Activated CD8-positive, alpha-beta memory T cell treated with anti-CD3 and anti-CD28 coated beads for 36 hours (primary cell): ENCODE measurements around the gene COL6A2. TPM values are rescaled to one million over a fixed set of nuclear protein-coding genes. Genes with fewer than 3 reads are reported as not detected.
"Not testable (repeated sequence)": the region's sequence is repeated elsewhere in the genome, so short reads cannot be mapped to it uniquely, and the experiment has no call there.

Experiments used
- CTCF ChIA-PET: fragments of 350-600 bp; sonication (Branson Sonifier 250); formaldehyde crosslinking; loops from one replicate; lab custom pipeline; 2021; ENCODE audit warnings: antibody characterized with exemption; lab: Charles Lee
- POLR2A ChIA-PET: fragments of 350-600 bp; sonication (Branson Sonifier 250); formaldehyde crosslinking; loops from one replicate; lab custom pipeline; 2021; ENCODE audit warnings: antibody characterized with exemption; lab: Charles Lee
- total RNA-seq, 2 experiments: library from RNA; stranded (reverse); gene quantifications; one replicate each; pipeline ENCODE4 v1.2.3, GENCODE V29; 2021

COL6A2 gene
- total RNA-seq, 2 experiments from 2014 or later, result 12.7 to 13.9 TPM

DNA sequence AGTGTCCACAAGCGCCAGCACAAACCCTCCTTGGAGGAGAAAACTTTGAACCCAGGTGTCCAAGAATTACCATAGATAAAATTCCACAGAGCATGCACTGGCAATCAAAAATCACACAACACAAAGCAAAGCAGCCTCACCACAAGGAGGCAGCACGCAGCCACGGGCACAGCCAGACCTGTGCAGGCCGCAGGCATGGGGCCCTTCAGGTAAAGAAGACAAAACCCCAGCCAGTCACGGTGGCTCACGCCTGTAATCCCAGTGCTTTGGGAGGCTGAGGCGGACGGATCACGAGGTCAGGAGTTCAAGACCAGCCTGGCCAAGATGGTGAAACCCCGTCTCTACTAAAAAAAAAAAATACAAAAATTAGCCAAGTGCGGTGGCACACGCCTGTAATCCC, 49.5 kb downstream of the COL6A2 start:
- POLR2A ChIA-PET, result not testable (repeated sequence)
- CTCF ChIA-PET, result interaction anchor here (1.0 kb wide), 1 partner anchor 51 kb away, joined by 3 read pairs; no protein-coding TSS in a partner anchor

DNA sequence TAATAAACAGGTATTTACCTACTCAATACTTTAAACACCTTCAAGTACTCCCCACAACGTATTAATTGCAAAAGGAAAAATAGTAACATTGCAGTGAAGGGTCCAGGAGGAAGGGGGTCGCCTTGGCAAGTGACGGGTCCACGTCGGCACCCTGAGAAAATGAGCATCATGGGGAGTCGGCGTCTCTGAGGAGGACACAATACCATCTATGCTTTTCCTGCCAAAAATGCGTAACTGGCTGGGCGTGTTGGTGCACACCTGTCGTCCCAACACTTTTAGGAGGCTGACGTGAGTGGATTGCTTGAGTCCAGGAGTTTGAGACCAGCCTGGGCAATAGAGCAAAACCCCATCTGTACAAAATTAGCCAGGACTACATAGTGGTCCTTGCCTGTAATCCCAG, 50.2 kb downstream of the COL6A2 start:
- POLR2A ChIA-PET, result no interaction called here
- CTCF ChIA-PET, result no interaction called here

DNA sequence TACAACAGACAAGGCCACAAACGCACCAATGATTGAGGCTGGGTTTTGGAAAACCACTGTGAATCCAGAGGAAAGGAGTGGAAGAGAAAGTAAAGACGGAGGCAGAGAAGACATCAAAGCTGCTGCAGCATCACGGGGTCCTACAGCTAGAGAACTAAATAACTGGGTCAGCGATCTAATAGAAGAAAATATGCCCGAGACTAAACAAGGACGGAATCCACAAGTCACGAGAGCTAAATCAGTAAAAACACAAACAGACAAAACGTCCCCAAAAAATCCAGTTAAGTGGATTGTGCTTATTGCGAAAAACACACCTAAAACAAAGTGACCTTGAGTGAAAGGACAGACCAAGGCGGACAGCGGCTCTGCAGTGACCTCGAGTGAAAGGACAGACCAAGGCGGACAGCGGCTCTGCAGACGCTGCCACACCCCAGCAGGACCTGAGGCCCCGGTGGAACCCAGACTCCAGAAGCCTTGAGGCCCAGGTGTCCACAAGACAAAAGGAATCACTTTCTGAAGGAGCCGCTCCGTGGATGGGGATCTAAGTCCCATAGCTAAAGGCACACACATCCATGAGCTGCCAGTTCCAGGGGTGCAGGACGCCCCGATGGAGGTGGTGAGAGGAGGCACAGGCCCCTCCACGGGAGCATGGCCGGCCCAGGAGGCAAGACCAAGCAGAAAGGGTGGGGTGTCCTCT, 51.4 kb downstream of the COL6A2 start:
- ChIA-PET CTCF (no interaction called here), POLR2A (no interaction called here)

DNA sequence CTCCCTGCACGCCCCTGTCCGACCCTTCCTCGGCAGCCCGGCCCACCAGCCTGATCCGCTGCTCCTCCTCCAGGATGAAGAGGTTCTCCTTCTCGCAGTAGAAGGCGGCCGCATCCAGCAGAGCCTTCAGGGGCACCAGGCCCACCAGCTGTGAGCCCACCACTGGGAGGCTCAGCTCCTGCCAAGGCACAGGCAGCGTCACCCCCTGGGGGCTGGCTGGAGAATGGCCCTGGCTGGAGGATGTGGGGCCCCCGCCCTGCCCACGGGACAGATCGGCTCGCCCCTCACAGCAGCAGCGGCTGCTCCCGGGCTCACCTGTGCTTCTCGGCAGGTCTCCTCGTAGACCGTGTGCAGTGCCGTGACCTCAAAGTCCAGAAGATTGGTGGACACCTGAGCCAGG, 52.2 kb downstream of the COL6A2 start:
- ChIA-PET CTCF (no interaction called here), POLR2A (no interaction called here)

DNA sequence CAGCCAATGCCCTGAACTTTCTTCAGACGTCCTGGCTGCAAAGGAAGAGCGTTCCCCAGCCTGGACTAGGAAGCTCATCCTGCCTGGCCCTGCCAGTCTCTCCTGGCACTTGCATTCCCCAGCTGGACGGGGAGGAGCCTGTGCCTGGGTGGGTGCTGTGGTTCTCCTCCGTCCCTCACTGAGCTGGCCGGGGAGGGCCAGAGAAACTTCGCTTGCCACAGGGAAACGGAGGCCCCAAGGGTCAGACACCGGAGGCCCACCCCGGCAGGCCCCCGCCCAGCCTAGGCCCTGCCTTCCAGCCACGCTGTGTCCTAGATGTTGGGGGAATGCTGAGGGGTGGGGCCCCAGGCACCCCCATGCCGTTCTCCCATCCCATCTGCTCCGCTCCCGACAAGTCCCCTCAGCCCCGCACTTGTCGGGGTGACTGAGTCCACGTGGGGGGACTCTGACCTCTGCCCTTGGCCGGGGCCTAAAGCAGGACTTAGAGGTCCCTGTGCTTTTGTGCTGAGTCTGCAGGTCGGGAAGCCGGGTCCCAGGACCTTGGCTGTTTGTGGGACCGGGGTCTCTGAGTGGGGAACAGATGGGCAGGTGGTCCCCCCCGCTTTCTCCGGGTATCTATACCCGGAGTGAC, 52.7 kb downstream of the COL6A2 start:
- CTCF ChIA-PET, result no interaction called here
- POLR2A ChIA-PET, result no interaction called here

DNA sequence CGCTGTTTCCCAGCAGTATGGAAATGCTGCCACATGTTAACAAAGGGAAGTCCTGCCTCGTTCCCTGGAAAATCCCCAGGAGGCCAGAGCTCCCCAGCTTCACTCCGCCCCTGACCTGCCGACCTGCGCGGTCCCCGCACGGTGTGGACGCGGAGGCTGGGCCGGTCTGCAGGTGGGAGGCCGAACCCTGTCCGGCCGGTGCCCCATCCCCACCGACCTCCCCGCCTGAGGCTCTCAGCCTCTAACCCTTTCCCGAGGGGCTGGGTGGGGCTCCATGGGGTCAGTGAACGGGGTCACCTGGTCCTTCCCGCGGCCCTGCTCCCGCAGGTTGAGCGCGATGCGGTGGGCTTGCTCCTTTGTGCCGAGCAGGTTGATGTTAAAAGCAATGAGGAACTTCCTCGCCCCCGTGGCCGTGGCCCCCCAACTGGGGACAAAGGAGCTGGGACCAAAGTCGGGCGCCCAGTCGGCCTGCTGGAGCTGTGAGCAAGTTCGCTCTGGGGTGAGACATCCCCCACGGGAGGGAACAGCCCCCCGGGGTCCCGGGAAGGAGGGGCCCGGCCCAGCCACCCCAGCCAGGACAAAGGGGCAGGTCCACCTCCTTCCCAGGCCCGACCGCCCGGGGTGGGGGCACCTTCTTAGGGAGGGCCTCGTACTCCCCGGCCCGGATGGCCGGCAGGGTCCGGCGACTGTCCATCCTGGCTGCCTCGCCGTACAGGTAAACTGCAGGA, 53.5 kb downstream of the COL6A2 start:
- ChIA-PET CTCF (no interaction called here), POLR2A (no interaction called here)

DNA sequence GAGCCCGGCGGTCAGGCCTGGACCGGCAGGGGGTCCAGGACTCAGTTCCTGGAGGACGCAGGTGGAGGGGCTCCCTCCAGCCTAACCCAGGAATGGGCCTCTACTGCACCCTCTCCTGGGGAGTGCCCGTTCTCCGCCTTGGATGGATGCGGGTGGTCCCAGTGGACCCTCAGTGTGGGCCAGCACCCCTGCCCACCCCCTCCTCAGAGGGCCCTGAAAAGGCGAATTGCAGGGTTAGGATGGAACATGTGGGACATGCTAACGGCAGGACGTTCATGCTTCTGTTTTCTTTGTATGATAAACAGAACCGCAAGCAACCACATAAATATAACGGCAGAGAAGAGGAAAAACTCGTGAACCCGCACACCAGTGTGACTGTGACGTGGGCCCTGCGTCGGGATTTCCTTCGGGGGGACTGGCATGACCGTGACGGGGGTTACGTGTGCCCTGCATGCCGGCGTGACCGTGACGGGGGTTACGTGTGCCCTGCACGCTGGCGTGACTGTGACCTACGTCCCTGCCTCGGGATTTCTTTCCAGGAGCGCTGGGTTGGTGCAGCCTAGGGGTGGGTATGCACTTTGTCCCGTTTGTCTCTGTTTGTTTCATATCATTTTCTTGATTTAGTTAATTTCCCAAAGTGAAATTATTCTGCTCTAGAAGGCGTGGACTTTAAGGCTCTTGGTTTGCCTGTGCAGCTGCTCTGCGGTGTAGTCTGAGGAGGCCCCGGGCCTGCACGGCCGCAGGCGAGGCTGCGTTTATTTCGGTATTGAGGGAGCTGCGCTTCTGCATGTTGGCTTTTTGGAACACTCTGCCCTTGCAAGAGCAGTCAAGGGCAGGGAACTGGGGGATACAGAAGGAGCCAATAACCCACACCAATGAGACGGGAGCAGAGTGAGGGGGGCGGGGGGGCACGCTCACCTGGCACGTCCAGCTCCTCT, 54.3 kb downstream of the COL6A2 start:
- POLR2A ChIA-PET, result no interaction called here
- CTCF ChIA-PET, result interaction anchor here (1.3 to 1.8 kb wide), 2 partner anchors 9 to 20 kb away, joined by 3 to 13 read pairs; no protein-coding TSS in a partner anchor

DNA sequence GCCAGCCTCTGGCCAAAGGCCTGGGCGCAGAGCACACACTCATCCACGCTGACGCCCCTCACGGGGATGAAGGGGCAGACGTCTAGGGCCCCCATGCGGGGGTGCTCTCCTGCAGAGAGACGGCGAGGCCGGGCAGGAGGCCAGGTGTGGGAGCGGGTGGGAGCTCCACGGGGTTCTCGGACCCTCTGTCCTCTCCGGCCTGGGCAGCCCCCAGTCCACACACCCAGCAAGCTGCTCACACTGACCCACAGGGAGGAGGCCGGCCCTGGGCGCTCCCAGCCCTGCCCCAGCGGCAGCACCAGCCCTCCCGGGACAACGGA, 55.0 kb downstream of the COL6A2 start:
- ChIA-PET CTCF (interaction anchor here (1.3 to 1.8 kb wide), 3 partner anchors 9 to 21 kb away, joined by 3 to 13 read pairs (median 3); no protein-coding TSS in a partner anchor), POLR2A (no interaction called here)

DNA sequence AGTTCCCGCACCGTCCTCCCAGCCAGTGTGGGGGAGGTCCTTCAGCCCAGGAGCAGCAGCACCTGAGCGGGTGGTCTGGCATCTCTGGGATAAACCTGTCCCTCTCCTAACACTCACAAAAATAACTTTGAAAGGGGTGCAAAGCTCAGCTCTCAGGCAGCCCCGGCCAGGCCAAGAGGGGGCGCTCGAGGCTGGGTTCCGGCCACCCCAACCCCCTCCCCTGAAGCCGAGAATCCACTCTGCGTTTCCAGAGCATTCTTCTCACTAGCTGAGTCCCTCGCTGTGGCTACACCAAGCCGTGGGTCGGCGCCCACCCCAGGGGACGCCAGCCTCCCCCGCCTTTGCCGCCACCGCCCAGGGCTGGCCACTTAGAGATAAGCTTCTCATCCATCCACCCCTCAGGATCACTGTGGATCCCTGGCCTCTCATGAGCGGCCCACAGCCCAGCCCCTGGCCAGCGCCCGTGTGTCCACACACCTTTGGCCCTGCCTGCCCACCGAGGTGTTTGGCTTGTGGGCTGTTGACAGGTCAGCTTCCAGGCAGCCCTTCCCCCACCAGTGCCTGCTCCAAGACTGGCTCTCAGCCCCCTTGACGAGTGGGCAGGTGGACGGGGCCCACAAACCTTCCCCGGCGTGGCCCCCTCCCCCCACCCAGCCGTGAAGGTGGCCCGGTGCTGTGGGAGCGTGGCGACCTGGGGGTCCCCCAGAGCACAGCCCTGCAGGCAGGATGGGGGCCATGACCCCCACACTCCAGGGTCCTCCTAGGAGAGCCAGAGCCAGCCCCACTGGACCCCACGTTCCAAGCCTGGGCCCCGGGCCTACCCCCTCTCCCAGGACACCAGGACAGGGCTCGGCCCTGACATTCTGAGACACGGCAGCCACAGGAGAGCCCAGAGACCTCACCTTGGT, 55.6 kb downstream of the COL6A2 start:
- ChIA-PET POLR2A (no interaction called here), CTCF (interaction anchor here (1.0 to 1.8 kb wide), 4 partner anchors 10 to 74 kb away, joined by 3 to 13 read pairs (median 3); no protein-coding TSS in a partner anchor)

DNA sequence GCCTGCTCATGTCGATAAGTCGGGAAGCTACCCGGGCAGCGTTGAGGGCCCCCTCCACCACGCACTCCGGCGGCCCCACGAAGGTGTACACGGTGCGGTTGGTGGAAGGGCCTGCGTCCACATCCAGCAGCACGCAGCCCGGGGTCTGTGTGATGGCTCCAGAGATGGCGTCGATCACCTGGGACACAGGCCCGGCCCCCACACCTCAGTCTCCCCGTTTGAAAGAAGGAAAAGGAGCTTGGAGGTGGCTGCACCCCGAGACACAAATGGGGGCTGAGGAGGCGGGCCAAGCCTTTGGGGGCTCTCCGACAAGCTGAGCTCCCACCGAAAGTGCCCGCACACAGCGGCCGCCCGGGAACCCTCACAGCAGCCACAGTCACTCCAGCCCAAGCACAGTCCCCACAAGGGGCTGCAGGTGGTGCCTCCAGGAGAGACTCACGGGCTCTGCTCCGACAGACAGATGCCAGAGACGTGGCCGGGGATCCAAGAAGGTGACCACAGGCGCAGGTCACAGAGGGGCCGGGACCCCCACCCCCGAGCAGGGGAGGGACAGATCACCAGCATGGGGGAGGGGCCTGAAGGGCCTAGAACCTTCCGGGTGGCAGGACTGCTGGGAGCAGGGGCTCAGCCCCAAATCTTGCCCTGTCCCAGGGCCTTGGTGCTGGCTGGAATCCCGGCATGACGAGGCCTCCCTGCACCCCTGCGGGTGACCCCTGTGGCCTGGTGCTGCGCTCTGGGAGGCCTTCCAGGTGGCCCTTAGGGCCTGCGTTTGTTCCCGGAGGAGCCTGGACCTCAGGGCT, 56.4 kb downstream of the COL6A2 start:
- ChIA-PET CTCF (interaction anchor here (1.0 to 1.5 kb wide), 3 partner anchors 11 to 73 kb away, joined by 3 read pairs; no protein-coding TSS in a partner anchor), POLR2A (no interaction called here)

DNA sequence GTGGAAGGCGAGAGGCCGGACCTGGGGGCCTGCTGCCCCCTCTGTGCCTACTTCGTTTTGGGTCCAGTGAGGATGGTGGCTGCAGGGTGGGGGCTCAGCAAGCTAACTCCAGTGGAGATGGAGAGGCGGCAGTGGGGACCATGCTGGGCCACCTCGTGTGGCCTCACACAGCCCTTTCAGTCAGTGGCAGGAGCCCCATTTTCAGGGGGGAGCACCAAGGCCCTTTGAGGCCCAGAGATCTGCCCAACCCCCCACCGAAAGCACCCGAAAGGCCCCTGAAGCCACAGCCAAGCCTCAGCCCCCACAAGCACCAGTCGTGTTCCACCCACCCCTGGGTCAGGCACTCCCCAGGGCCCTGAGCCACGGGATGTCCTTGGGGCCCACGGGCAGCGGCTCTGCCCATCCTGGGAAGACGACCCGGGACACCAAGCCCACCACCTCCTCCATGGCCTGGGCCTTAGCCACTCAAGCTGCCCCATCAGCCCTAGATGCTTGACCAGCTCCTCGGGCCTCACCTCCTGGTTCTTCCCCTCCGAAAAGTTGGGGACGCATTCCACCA, 57.1 kb downstream of the COL6A2 start:
- CTCF ChIA-PET, result interaction anchor here (1.2 kb wide), 1 partner anchor 12 kb away, joined by 3 read pairs; no protein-coding TSS in a partner anchor
- POLR2A ChIA-PET, result no interaction called here

DNA sequence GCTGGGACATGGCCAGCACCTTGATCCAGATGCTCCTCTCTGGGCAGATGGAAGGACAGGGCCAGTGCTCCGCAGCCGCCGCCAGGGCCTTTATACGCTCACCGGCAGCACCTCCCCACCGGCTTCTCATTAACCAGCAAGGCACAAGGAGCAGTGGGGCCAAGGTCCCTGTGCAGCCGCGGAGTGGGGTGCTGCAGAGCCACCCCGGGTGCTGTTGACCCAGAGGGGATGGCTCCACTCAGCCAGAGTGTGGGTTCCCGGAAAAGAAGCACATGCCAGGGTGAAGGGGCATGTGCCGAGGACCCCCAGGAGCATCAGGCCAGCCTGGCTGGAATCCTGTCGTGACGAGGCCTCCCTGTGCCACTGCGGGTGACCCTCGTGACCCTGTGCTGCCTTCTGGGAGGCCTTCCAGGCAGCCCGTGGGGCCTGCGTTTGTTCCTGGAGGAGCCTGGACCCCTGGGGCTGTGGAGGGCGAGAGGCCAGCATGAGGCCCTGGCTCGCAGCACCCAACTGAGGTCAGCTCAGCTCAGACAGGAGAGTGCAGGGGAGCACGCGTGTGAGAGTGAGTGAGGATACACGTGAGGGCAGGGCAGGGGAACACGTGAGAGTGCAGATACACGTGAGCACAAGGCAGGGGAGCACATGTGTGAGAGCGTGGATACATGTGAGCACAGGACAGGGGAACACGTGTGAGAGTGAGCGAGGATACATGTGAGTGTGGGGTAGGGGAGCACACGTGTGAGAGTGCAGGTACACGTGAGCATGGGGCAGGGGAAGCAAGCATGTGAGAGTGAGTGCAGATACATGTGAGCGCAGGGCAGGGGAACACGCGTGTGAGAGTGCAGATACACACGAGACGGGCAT, 57.8 kb downstream of the COL6A2 start, which contains the start of gene FTCD:
Gene FTCD, minus strand, starts transcription at position 66 of the 864 bp plus-strand sequence. Its CDS starts 56 bp downstream, at position 10.
- POLR2A ChIA-PET, result no interaction called here

DNA sequence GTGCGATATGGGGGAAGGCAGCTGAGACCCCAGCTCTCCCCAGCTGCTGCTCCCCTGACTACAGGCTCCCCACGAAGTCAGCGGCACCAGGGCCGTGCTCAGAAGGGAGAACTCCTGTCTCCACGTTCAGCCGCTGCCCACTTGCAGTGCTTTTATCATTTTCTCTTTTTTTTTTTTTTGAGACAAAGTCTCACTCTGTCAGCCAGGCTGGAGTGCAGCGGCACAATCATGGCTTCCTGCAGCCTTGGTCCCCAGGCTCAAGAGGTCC, 58.4 kb downstream of the COL6A2 start:
- POLR2A ChIA-PET, result no interaction called here
- CTCF ChIA-PET, result interaction anchor here (0.9 kb wide), 1 partner anchor 44 kb away, joined by 3 read pairs; no protein-coding TSS in a partner anchor

More for the DNA sequence above, 57.8 kb downstream of the COL6A2 start, which contains the start of gene FTCD:
- CTCF ChIA-PET, result interaction anchor here (0.9 to 1.2 kb wide), 2 partner anchors 12 to 43 kb away, joined by 3 read pairs; no protein-coding TSS in a partner anchor

DNA sequence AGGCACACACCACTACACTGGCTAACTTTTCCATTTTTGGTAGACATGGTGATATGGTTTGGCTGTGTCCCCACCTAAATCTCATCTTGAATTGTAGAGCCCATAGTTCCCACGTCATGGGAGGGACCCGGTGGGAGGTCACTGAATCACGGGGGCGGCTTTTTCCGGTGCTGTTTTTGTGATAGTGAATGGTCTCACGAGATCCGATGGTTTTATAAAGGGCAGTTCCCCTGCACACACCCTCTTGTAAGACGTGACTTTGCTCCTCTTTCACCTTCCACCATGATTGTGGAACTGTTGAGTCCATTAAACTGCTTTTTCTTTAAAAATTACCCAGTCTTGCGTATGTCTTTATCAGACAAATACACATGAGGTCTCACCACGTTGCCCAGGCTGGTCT, 58.8 kb downstream of the COL6A2 start:
- CTCF ChIA-PET, result interaction anchor here (0.9 kb wide), 1 partner anchor 44 kb away, joined by 3 read pairs; no protein-coding TSS in a partner anchor
- POLR2A ChIA-PET, result no interaction called here

DNA sequence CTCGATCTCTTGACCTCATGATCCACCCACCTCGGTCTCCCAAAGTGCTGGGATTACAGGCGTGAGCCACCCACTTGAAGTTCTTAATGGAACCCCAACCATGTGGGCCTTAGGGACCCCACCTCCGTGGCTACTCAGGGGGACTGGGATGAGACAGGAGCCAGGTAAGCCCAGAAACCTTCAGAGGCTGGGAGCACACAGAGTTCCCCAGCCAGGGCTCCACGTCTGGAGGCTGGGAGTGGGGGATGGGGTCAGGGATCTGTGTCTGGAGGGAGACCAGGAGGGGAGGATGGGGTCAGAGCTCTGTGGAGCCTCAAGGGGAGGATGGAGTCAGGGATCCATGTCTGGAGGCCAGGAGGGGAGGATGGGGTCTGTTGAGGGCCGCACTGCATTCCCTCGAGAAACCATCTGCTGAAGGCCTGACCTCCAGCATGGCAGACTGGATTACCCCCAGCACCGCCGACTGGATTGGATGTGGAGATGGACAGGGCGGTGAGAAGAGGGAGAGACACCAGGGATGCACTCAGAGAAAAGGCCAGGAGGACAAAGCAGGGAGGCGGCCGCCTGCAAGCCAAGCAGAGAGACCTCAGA, 59.6 kb downstream of the COL6A2 start:
- ChIA-PET POLR2A (no interaction called here), CTCF (no interaction called here)
